ENCODE results near the gene PGS1. TPM values are rescaled to one million over a fixed set of nuclear protein-coding genes. Genes with fewer than 3 reads are reported as not detected.

Gene PGS1
- total RNA-seq, 1 experiment from 2014 or later = 42.6 TPM

GRCh38 chr17:78346605-78347250 lies 31.7 kb upstream of the PGS1 start:
- no peak for DNase-seq
- intact Hi-C loops (cut with micrococcal nuclease; ENCODE audit: unreplicated experiment) = no loop called here
- peaks cover 30% of the 10 kb centered on the region for H3K36me3 Mint-ChIP-seq (ENCODE audit: insufficient read depth, unreplicated experiment)
- peaks cover 64% of the 10 kb centered on the region for H3K4me1 Mint-ChIP-seq (ENCODE audit: low read depth, unreplicated experiment)
- no peak for TF ChIP-seq CTCF (IDR thresholded peaks at IDR 0.05; ENCODE audit: unreplicated experiment)
- no TSS peak for BruUV-seq (replicated peaks)
- H3K27me3 Mint-ChIP-seq (ENCODE audit: unreplicated experiment) = no peaks in the 10 kb centered on the region
- H3K27ac Mint-ChIP-seq (ENCODE audit: unreplicated experiment) = no peak overlapping the region
- CTCF ChIA-PET = no interaction called here
- no peaks in the 10 kb centered on the region for H3K9me3 Mint-ChIP-seq (ENCODE audit: low read depth, unreplicated experiment)
- no peak overlapping the region for H3K4me3 Mint-ChIP-seq (ENCODE audit: low read depth, unreplicated experiment)

GRCh38 chr17:78347453-78347852 lies 31.0 kb upstream of the PGS1 start:
- DNase-seq = no peak

GRCh38 chr17:78348055-78348770 lies 30.2 kb upstream of the PGS1 start:
- H3K27ac Mint-ChIP-seq (ENCODE audit: unreplicated experiment) = no peak overlapping the region
- no TSS peak for BruUV-seq (replicated peaks)
- no peaks in the 10 kb centered on the region for H3K9me3 Mint-ChIP-seq (ENCODE audit: low read depth, unreplicated experiment)
- H3K27me3 Mint-ChIP-seq (ENCODE audit: unreplicated experiment) = no peaks in the 10 kb centered on the region
- no peak for TF ChIP-seq CTCF (IDR thresholded peaks at IDR 0.05; ENCODE audit: unreplicated experiment)
- peaks cover 56% of the 10 kb centered on the region for H3K4me1 Mint-ChIP-seq (ENCODE audit: low read depth, unreplicated experiment)
- DNase-seq = no peak
- CTCF ChIA-PET = no interaction called here
- intact Hi-C loops (cut with micrococcal nuclease; ENCODE audit: unreplicated experiment) = no loop called here
- H3K36me3 Mint-ChIP-seq (ENCODE audit: insufficient read depth, unreplicated experiment) = peaks cover 22% of the 10 kb centered on the region
- H3K4me3 Mint-ChIP-seq (ENCODE audit: low read depth, unreplicated experiment) = no peak overlapping the region

More at GRCh38 chr17:78347453-78347852, 31.0 kb upstream of the PGS1 start:
- intact Hi-C loops (cut with micrococcal nuclease; ENCODE audit: unreplicated experiment) = no loop called here
- Mint-ChIP-seq H3K4me1 (ENCODE audit: low read depth, unreplicated experiment) (peaks cover 63% of the 10 kb centered on the region), H3K27ac (ENCODE audit: unreplicated experiment) (no peak overlapping the region), H3K36me3 (ENCODE audit: insufficient read depth, unreplicated experiment) (peaks cover 27% of the 10 kb centered on the region), H3K4me3 (ENCODE audit: low read depth, unreplicated experiment) (no peak overlapping the region), H3K9me3 (ENCODE audit: low read depth, unreplicated experiment) (no peaks in the 10 kb centered on the region), H3K27me3 (ENCODE audit: unreplicated experiment) (no peaks in the 10 kb centered on the region)
- CTCF ChIA-PET = no interaction called here
- BruUV-seq (replicated peaks) = no TSS peak
- TF ChIP-seq CTCF (IDR thresholded peaks at IDR 0.05; ENCODE audit: unreplicated experiment) = no peak

GRCh38 chr17:78349891-78350642 lies 28.4 kb upstream of the PGS1 start:
- no TSS peak for BruUV-seq (replicated peaks)
- H3K9me3 Mint-ChIP-seq (ENCODE audit: low read depth, unreplicated experiment) = no peaks in the 10 kb centered on the region
- peak overlapping the region; percentile 37 for H3K27ac Mint-ChIP-seq (ENCODE audit: unreplicated experiment)
- peaks cover 24% of the 10 kb centered on the region for H3K36me3 Mint-ChIP-seq (ENCODE audit: insufficient read depth, unreplicated experiment)
- no peaks in the 10 kb centered on the region for H3K27me3 Mint-ChIP-seq (ENCODE audit: unreplicated experiment)
- peaks cover 55% of the 10 kb centered on the region for H3K4me1 Mint-ChIP-seq (ENCODE audit: low read depth, unreplicated experiment)
- no peak overlapping the region for H3K4me3 Mint-ChIP-seq (ENCODE audit: low read depth, unreplicated experiment)
- no peak for DNase-seq
- intact Hi-C loops (cut with micrococcal nuclease; ENCODE audit: unreplicated experiment) = no loop called here
- TF ChIP-seq CTCF (IDR thresholded peaks at IDR 0.05; ENCODE audit: unreplicated experiment) = no peak
- CTCF ChIA-PET = no interaction called here

Measured in Calu3 (cell line).